H1 (cell line): ENCODE data around the gene CAMK2D. TPM values are rescaled to one million over a fixed set of nuclear protein-coding genes. Genes with fewer than 3 reads are reported as not detected.

Source experiments
- CTCF ChIA-PET: fragments of 300-600 bp; sonication (Branson Sonifier 250); formaldehyde crosslinking; loops from one replicate; lab custom pipeline; 2021; ENCODE audit not compliant: partially characterized antibody; lab: Charles Lee
- POLR2A ChIA-PET: fragments of 300-600 bp; sonication (Branson Sonifier 250); formaldehyde crosslinking; loops from one replicate; lab custom pipeline; 2021; ENCODE audit warnings: inconsistent platforms; ENCODE audit not compliant: partially characterized antibody; lab: Charles Lee
- DNase-seq, 2 experiments: peaks; one replicate each; pipeline versions ENCODE4 v3.0.0 to v3.0.0-alpha.2; 2010 to 2022; ENCODE audit warnings: low spot score in 2 of 2, low read depth in 1 of 2, mixed read lengths in 1 of 2
- FAIRE-seq: peaks from 2 replicates; lab custom pipeline; 2011; peaks lifted over from hg19 to GRCh38; lab: Jason Lieb, UNC
- H2AFZ ChIP-seq: 2 replicates; pipeline ENCODE4 v1.8.1; 2012; ENCODE audit warnings: low read length, inconsistent platforms
- H2AK5ac ChIP-seq: 2 replicates; pipeline ENCODE4 v1.6.1; 2013; ENCODE audit warnings: low read depth, low read length
- H2BK120ac ChIP-seq: replicated peaks from 2 replicates; pipeline ENCODE3; 2013; ENCODE audit warnings: low read depth, low read length, inconsistent platforms
- H2BK12ac ChIP-seq: 2 replicates; pipeline ENCODE4 v1.6.1; 2013; ENCODE audit warnings: low read depth, low read length
- H2BK15ac ChIP-seq: 2 replicates; pipeline ENCODE4 v1.6.1; 2013; ENCODE audit warnings: low read length
- H2BK20ac ChIP-seq: 2 replicates; pipeline ENCODE4 v1.6.1; 2013; ENCODE audit warnings: low read length
- H2BK5ac ChIP-seq: 2 replicates; pipeline ENCODE4 v1.6.1; 2013; ENCODE audit warnings: low read depth, low read length
- H3K14ac ChIP-seq: 2 replicates; pipeline ENCODE4 v1.6.1; 2013; ENCODE audit warnings: inconsistent platforms; ENCODE audit not compliant: insufficient read length
- H3K18ac ChIP-seq: 2 replicates; pipeline ENCODE4 v1.6.1; 2013; ENCODE audit warnings: low read length; ENCODE audit errors: extremely low read depth
- H3K23ac ChIP-seq: 2 replicates; pipeline ENCODE4 v1.6.1; 2013; ENCODE audit warnings: inconsistent platforms; ENCODE audit not compliant: insufficient read length
- H3K23me2 ChIP-seq: 2 replicates; pipeline ENCODE4 v1.6.1; 2013; ENCODE audit warnings: low read depth, low read length
- H3K27ac ChIP-seq: 2 replicates; pipeline ENCODE4 v1.6.1; 2011; ENCODE audit warnings: low read depth, low read length, inconsistent platforms
- H3K27me3 ChIP-seq, 4 experiments: replicated peaks in 1 of 4; 1 replicate in 1 of 4; 2 replicates in 3 of 4; pipeline versions ENCODE4 v1.6.1 to v1.8.1; 2011 to 2013; ENCODE audit warnings: low read length in 3 of 4, mild to moderate bottlenecking in 3 of 4, inconsistent platforms in 2 of 4, mixed read lengths in 2 of 4, moderate library complexity in 1 of 4; ENCODE audit not compliant: control insufficient read depth in 3 of 4, insufficient read depth in 3 of 4; ENCODE audit errors: extremely low read depth in 1 of 4
- H3K36me3 ChIP-seq, 4 experiments: 2 replicates each; pipeline versions ENCODE4 v1.6.1 to v1.8.1; 2011 to 2013; ENCODE audit warnings: mild to moderate bottlenecking in 4 of 4, low read length in 3 of 4, moderate library complexity in 2 of 4, control low read depth in 1 of 4, inconsistent platforms in 1 of 4; ENCODE audit not compliant: insufficient read depth in 4 of 4, control insufficient read depth in 2 of 4
- H3K4ac ChIP-seq: replicated peaks from 2 replicates; pipeline ENCODE3; 2013; ENCODE audit warnings: low read length, low read depth, mixed read lengths, inconsistent platforms; ENCODE audit not compliant: insufficient read length
- H3K4me1 ChIP-seq, 4 experiments: replicated peaks in 1 of 4; 1 replicate in 1 of 4; 2 replicates in 3 of 4; pipeline versions ENCODE4 v1.6.1 to v1.8.1; 2011 to 2013; ENCODE audit warnings: low read length in 3 of 4, inconsistent platforms in 2 of 4, mixed read lengths in 1 of 4; ENCODE audit not compliant: insufficient read depth in 4 of 4, control insufficient read depth in 3 of 4
- H3K4me2 ChIP-seq, 2 experiments: 2 replicates each; pipeline versions ENCODE4 v1.6.1 to v1.8.1; 2011 to 2013; ENCODE audit warnings: low read depth in 2 of 2, low read length in 2 of 2, control low read depth in 1 of 2, inconsistent platforms in 1 of 2, mild to moderate bottlenecking in 1 of 2; ENCODE audit not compliant: insufficient read depth in 1 of 2
- H3K4me3 ChIP-seq, 4 experiments: fragments of 200-600, 300-600 bp in 1 of 4; sonication (generic), shearing (Covaris generic), sonication (Bioruptor Twin) in 1 of 4; 2 replicates each; pipeline versions ENCODE4 v1.5.1 to v1.8.1; 2011 to 2016; ENCODE audit warnings: low read length in 4 of 4, low read depth in 3 of 4, control low read depth in 2 of 4, inconsistent platforms in 2 of 4, mild to moderate bottlenecking in 2 of 4, mixed read lengths in 1 of 4, moderate library complexity in 1 of 4; ENCODE audit not compliant: insufficient read depth in 2 of 4; ENCODE audit errors: extremely low read depth in 1 of 4
- H3K56ac ChIP-seq: replicated peaks from 2 replicates; pipeline ENCODE3; 2013; ENCODE audit warnings: low read depth, mild to moderate bottlenecking, mixed read lengths, low read length, inconsistent platforms; ENCODE audit not compliant: insufficient read length
- H3K79me1 ChIP-seq: 2 replicates; pipeline ENCODE4 v1.6.1; 2013; ENCODE audit warnings: low read depth, low read length, control low read depth
- H3K79me2 ChIP-seq, 2 experiments: 2 replicates each; pipeline versions ENCODE4 v1.6.1 to v1.8.1; 2012 to 2013; ENCODE audit warnings: low read length in 2 of 2, mild to moderate bottlenecking in 2 of 2, inconsistent platforms in 1 of 2; ENCODE audit not compliant: insufficient read depth in 2 of 2, control insufficient read depth in 1 of 2
- H3K9ac ChIP-seq, 4 experiments: replicated peaks in 1 of 4; 1 replicate in 1 of 4; 2 replicates in 3 of 4; pipeline versions ENCODE4 v1.6.1 to v1.8.1; 2011 to 2013; ENCODE audit warnings: low read depth in 3 of 4, low read length in 3 of 4, control low read depth in 2 of 4, mild to moderate bottlenecking in 2 of 4, moderate library complexity in 2 of 4, inconsistent platforms in 1 of 4; ENCODE audit errors: extremely low read depth in 1 of 4
- H3K9me3 ChIP-seq, 2 experiments: 2 replicates each; pipeline versions ENCODE4 v1.6.1 to v1.8.1; 2012 to 2013; ENCODE audit warnings: mild to moderate bottlenecking in 2 of 2, moderate library complexity in 2 of 2, control low read depth in 1 of 2, inconsistent platforms in 1 of 2, low read depth in 1 of 2, low read length in 1 of 2, mixed read lengths in 1 of 2; ENCODE audit not compliant: insufficient read depth in 2 of 2
- H4K20me1 ChIP-seq, 2 experiments: replicated peaks in 1 of 2; 2 replicates each; pipeline versions ENCODE3 to v1.8.1; 2011 to 2013; ENCODE audit warnings: inconsistent platforms in 2 of 2, low read length in 2 of 2, mild to moderate bottlenecking in 1 of 2; ENCODE audit not compliant: insufficient read depth in 2 of 2, control insufficient read depth in 1 of 2
- H4K5ac ChIP-seq: 2 replicates; pipeline ENCODE4 v1.6.1; 2013; ENCODE audit warnings: low read length, low read depth, mixed read lengths, inconsistent platforms; ENCODE audit not compliant: insufficient read length
- H4K8ac ChIP-seq: 2 replicates; pipeline ENCODE4 v1.8.0; 2013; ENCODE audit warnings: mild to moderate bottlenecking, moderate library complexity, low read length, inconsistent platforms; ENCODE audit not compliant: insufficient read depth; ENCODE audit errors: extremely low read depth
- H4K91ac ChIP-seq: replicated peaks from 2 replicates; pipeline ENCODE3; 2013; ENCODE audit warnings: low read length, mixed read lengths, inconsistent platforms; ENCODE audit not compliant: insufficient read length
- BACH1 ChIP-seq: IDR thresholded peaks from 2 replicates; pipeline ENCODE4 v1.6.1; 2012; ENCODE audit warnings: low read length, improper control_type of control experiment
- CBX5 ChIP-seq: fragments of 300-800, 300-1000 bp; sonication (generic); IDR thresholded peaks from 2 replicates; pipeline ENCODE4 v1.7.1; 2016; ENCODE audit warnings: antibody characterized with exemption, low read length, low read depth
- CEBPB ChIP-seq: IDR thresholded peaks from 2 replicates; pipeline ENCODE4 v1.6.1; 2012; ENCODE audit warnings: low read depth, low read length
- GABPA ChIP-seq: IDR thresholded peaks from 2 replicates; pipeline ENCODE4 v1.6.1; 2011; ENCODE audit warnings: mild to moderate bottlenecking, low read length, moderate library complexity, borderline replicate concordance; ENCODE audit not compliant: insufficient read depth
- KDM1A ChIP-seq: fragments of 200-600, 300-600 bp; sonication (generic); IDR thresholded peaks from 2 replicates; pipeline ENCODE4 v1.7.1; 2016; ENCODE audit warnings: mild to moderate bottlenecking, low read length, borderline replicate concordance
- NRF1 ChIP-seq: IDR thresholded peaks from 2 replicates; pipeline ENCODE4 v1.6.1; 2011; ENCODE audit warnings: mild to moderate bottlenecking, low read depth, low read length, improper control_type of control experiment
- RAD21 ChIP-seq, 2 experiments: IDR thresholded peaks in 1 of 2; conservative IDR thresholded peaks in 1 of 2; 2 replicates each; pipeline ENCODE4 v1.6.1; 2011; ENCODE audit warnings: low read depth in 2 of 2, low read length in 2 of 2, improper control_type of control experiment in 1 of 2, inconsistent platforms in 1 of 2, mild to moderate bottlenecking in 1 of 2, moderate library complexity in 1 of 2
- RFX5 ChIP-seq: IDR thresholded peaks from 2 replicates; pipeline ENCODE4 v1.6.1; 2011; ENCODE audit warnings: low read depth, low read length, improper control_type of control experiment, borderline replicate concordance
- RNF2 ChIP-seq: fragments of 200-900, 300-1000 bp; sonication (generic); IDR thresholded peaks from 2 replicates; pipeline ENCODE4 v1.7.1; 2016; ENCODE audit warnings: borderline replicate concordance, low read depth, mild to moderate bottlenecking, antibody characterized with exemption, low read length; ENCODE audit not compliant: poor library complexity, severe bottlenecking; ENCODE audit errors: missing control alignments
- RXRA ChIP-seq: IDR thresholded peaks from 2 replicates; pipeline ENCODE4 v1.6.1; 2011; ENCODE audit warnings: low read depth, mild to moderate bottlenecking, low read length, moderate library complexity; ENCODE audit not compliant: insufficient read depth
- SP1 ChIP-seq: IDR thresholded peaks from 2 replicates; pipeline ENCODE4 v1.6.1; 2011; ENCODE audit warnings: low read depth, low read length
- SP2 ChIP-seq: IDR thresholded peaks from 2 replicates; pipeline ENCODE4 v1.6.1; 2012; ENCODE audit warnings: mild to moderate bottlenecking, low read length, inconsistent platforms
- SP4 ChIP-seq: IDR thresholded peaks from 2 replicates; pipeline ENCODE4 v1.6.1; 2012; ENCODE audit warnings: low read length, inconsistent platforms
- TBP ChIP-seq: IDR thresholded peaks from 2 replicates; pipeline ENCODE4 v1.6.1; 2011; ENCODE audit warnings: low read depth, low read length, improper control_type of control experiment
- TEAD4 ChIP-seq: IDR thresholded peaks from 2 replicates; pipeline ENCODE4 v1.6.1; 2012; ENCODE audit warnings: low read depth, low read length, inconsistent platforms, mixed read lengths
- WGBS, 2 experiments: shearing (Covaris generic) in 1 of 2; methylation state at CpG; one replicate each; pipeline versions ENCODE4 v1.1.6 to v1.1.7; 2013 to 2015; ENCODE audit warnings: low lambda C conversion rate in 2 of 2, mixed read lengths in 2 of 2, inconsistent platforms in 1 of 2, low coverage in 1 of 2, missing lambda C conversion rate in 1 of 2; ENCODE audit not compliant: insufficient replicate concordance in 2 of 2, insufficient coverage in 1 of 2, insufficient read length in 1 of 2; ENCODE audit errors: extremely low coverage in 1 of 2, missing lambda C conversion rate in 1 of 2; 5-methylcytosine and 5-hydroxymethylcytosine counted together
- polyA plus RNA-seq, 7 experiments: library from polyadenylated mRNA; depleted of rRNA in 3 of 7; stranded (reverse) in 5 of 7; unstranded in 2 of 7; fragments of >200 nt in 5 of 7; fragments of 200-250 nt in 2 of 7; gene quantifications; 1 replicate in 5 of 7; 2 replicates in 1 of 7; 4 replicates in 1 of 7; pipeline versions ENCODE4 v1.2.1 to v1.2.3, GENCODE V29; 2011 to 2013; ENCODE audit warnings: missing spikeins in 2 of 7, mixed read lengths in 2 of 7
- total RNA-seq: library from RNA; stranded (reverse); fragmentation: NEBNext Ultra II Directional; extraction: Animal tissue kit (Norgen Biotek cat#: 25700); gene quantifications from 2 replicates; pipeline ENCODE4 v1.2.1, GENCODE V29; 2021

The CAMK2D gene
- total and polyA plus RNA-seq, 2 of the 8 experiments (the other 6 are each of a cell fraction or from before 2014, with no cell fraction given): 3.2 to 7.0 TPM

- H3K4ac ChIP-seq: no peak overlapping the region
- H2BK12ac ChIP-seq: no peak overlapping the region
- H3K4me1 ChIP-seq: no peaks in the 10 kb centered on the region
- no peaks in the 10 kb centered on the region for H3K23me2 ChIP-seq
- 92% methylated on average over 9 of the region's 9 CpGs; no CpG with 5 or more reads in 1 of the 2 experiments for WGBS, 2 experiments
- H2AFZ ChIP-seq: no peak overlapping the region
- H3K56ac ChIP-seq: no peak overlapping the region
- H3K9ac ChIP-seq: no peak overlapping the region
- H2AK5ac ChIP-seq: no peak overlapping the region
- no peak for DNase-seq
- H3K4me2 ChIP-seq: no peak overlapping the region
- no peak overlapping the region for H3K14ac ChIP-seq
- no peak overlapping the region for H4K5ac ChIP-seq
- no peaks in the 10 kb centered on the region for H3K79me2 ChIP-seq
- no peak overlapping the region; the same call in 1 of the 2 replicates for H2BK5ac ChIP-seq
- ChIA-PET CTCF (no interaction called here), POLR2A (no interaction called here)
- no peak overlapping the region for H4K8ac ChIP-seq
- H3K4me3 ChIP-seq: no peak overlapping the region
- no peak overlapping the region for H2BK120ac ChIP-seq
- no peak overlapping the region for H3K27ac ChIP-seq
- H3K27me3 ChIP-seq: no peaks in the 10 kb centered on the region
- H3K18ac ChIP-seq: no peak overlapping the region
- no peaks in the 10 kb centered on the region for H3K9me3 ChIP-seq
- FAIRE-seq: no peak
- no peak overlapping the region for H2BK15ac ChIP-seq
- no peaks in the 10 kb centered on the region for H3K79me1 ChIP-seq
- H3K23ac ChIP-seq: no peak overlapping the region
- no peak overlapping the region for H2BK20ac ChIP-seq
- no peaks in the 10 kb centered on the region for H4K20me1 ChIP-seq
- H3K36me3 ChIP-seq: no peaks in the 10 kb centered on the region
- H4K91ac ChIP-seq: no peak overlapping the region
- TF ChIP-seq CEBPB: no peak
- TF ChIP-seq BACH1: no peak
- no peak for TF ChIP-seq RAD21 (IDR thresholded peaks at IDR 0.05 in 1 of 2, conservative IDR thresholded peaks at IDR 0.05 in 1 of 2; ENCODE audit: low read depth in 2 of 2, low read length in 2 of 2)
- no peak for TF ChIP-seq KDM1A
- TF ChIP-seq SP2: no peak
- TF ChIP-seq RNF2: no peak
- TF ChIP-seq NRF1: no peak
- no peak for TF ChIP-seq SP4
- TF ChIP-seq CBX5: no peak
- no peak for TF ChIP-seq TBP
- TF ChIP-seq RXRA: no peak
- no peak for TF ChIP-seq SP1
- no peak for TF ChIP-seq RFX5
- no peak for TF ChIP-seq GABPA
- no peak for TF ChIP-seq TEAD4
Measured at GRCh38 chr4:113607147-113607720, 154.3 kb downstream of the CAMK2D start.
